WTC11 (cell line): ENCODE measurements around the gene BICDL1. TPM values are rescaled to one million over a fixed set of nuclear protein-coding genes. Genes with fewer than 3 reads are reported as not detected.

ENCODE experiments used
- ATAC-seq: fragments of 200-7000 bp; cut with Tn5 transposase; 2 replicates; pipeline ENCODE4 v1.10.0; 2021; ENCODE audit warnings: mild to moderate bottlenecking, moderate library complexity
- CTCF ChIA-PET: fragments of 300-600 bp; sonication (Branson Sonifier 250); formaldehyde crosslinking; loops from one replicate; lab custom pipeline; 2021; ENCODE audit warnings: antibody characterized with exemption; lab: Charles Lee
- POLR2A ChIA-PET: fragments of 350-600 bp; sonication (Branson Sonifier 250); formaldehyde crosslinking; loops from one replicate; lab custom pipeline; 2021; ENCODE audit warnings: antibody characterized with exemption; lab: Charles Lee
- DNase-seq: peaks from one replicate; pipeline ENCODE4 v3.0.0; 2021; ENCODE audit warnings: low spot score
- H3K27ac Mint-ChIP-seq: 2 replicates; pipeline ENCODE4 v1.8.0; 2021; ENCODE audit warnings: mixed read lengths
- H3K27me3 Mint-ChIP-seq: 2 replicates; pipeline ENCODE4 v1.8.0; 2021; ENCODE audit warnings: low read depth, mild to moderate bottlenecking, moderate library complexity, mixed read lengths
- H3K36me3 Mint-ChIP-seq: 2 replicates; pipeline ENCODE4 v1.8.0; 2021; ENCODE audit warnings: mixed read lengths
- H3K4me1 Mint-ChIP-seq: 2 replicates; pipeline ENCODE4 v1.8.0; 2022; ENCODE audit warnings: mixed read lengths
- H3K4me3 Mint-ChIP-seq: 2 replicates; pipeline ENCODE4 v1.8.0; 2021; ENCODE audit warnings: mild to moderate bottlenecking, moderate library complexity, mixed read lengths
- H3K9me3 Mint-ChIP-seq: 2 replicates; pipeline ENCODE4 v1.8.0; 2021; ENCODE audit warnings: mixed read lengths
- ATF2 ChIP-seq: sonication (generic); formaldehyde crosslinking; IDR thresholded peaks from 2 replicates; pipeline ENCODE4 v1.8.1; 2022; ENCODE audit warnings: low read depth, missing genetic modification reagents, borderline replicate concordance
- CREB1 ChIP-seq: sonication (generic); formaldehyde crosslinking; IDR thresholded peaks from 2 replicates; pipeline ENCODE4 v1.8.0; 2023; ENCODE audit warnings: mild to moderate bottlenecking, missing genetic modification reagents
- CREM ChIP-seq: sonication (generic); formaldehyde crosslinking; IDR thresholded peaks from 2 replicates; pipeline ENCODE4 v1.8.1; 2022; ENCODE audit warnings: mild to moderate bottlenecking, missing genetic modification reagents, moderate library complexity
- ELF4 ChIP-seq: sonication (generic); formaldehyde crosslinking; IDR thresholded peaks from 2 replicates; pipeline ENCODE4 v1.8.1; 2022; ENCODE audit warnings: low read depth, mild to moderate bottlenecking, moderate library complexity, missing genetic modification reagents
- ERG ChIP-seq: fragments of 250-450 bp; sonication (Bioruptor Pico); IDR thresholded peaks from 2 replicates; pipeline ENCODE4 v1.8.0; 2021; ENCODE audit warnings: mild to moderate bottlenecking
- GRHL2 ChIP-seq: fragments of 250-450 bp; sonication (Bioruptor Pico); IDR thresholded peaks from 2 replicates; pipeline ENCODE4 v1.8.0; 2022; ENCODE audit warnings: mild to moderate bottlenecking, moderate library complexity; ENCODE audit not compliant: insufficient replicate concordance, severe bottlenecking
- NFATC4 ChIP-seq: fragments of 250-450 bp; sonication (Bioruptor Pico); IDR thresholded peaks from 2 replicates; pipeline ENCODE4 v1.9.0; 2021; ENCODE audit warnings: mild to moderate bottlenecking
- OVOL2 ChIP-seq: fragments of 250-450 bp; sonication (Bioruptor Pico); IDR thresholded peaks from 2 replicates; pipeline ENCODE4 v1.9.0; 2021; ENCODE audit warnings: mild to moderate bottlenecking, borderline replicate concordance
- PREB ChIP-seq: sonication (generic); formaldehyde crosslinking; IDR thresholded peaks from 2 replicates; pipeline ENCODE4 v1.8.1; 2022; ENCODE audit warnings: mild to moderate bottlenecking, missing genetic modification reagents, moderate library complexity, borderline replicate concordance
- PRRX2 ChIP-seq: fragments of 250-450 bp; sonication (Bioruptor Pico); IDR thresholded peaks from 2 replicates; pipeline ENCODE4 v1.8.0; 2021; ENCODE audit warnings: mild to moderate bottlenecking
- RELA ChIP-seq: sonication (generic); formaldehyde crosslinking; IDR thresholded peaks from 2 replicates; pipeline ENCODE4 v1.8.1; 2022; ENCODE audit warnings: missing genetic modification reagents, mild to moderate bottlenecking, borderline replicate concordance
- TP53 ChIP-seq: sonication (generic); formaldehyde crosslinking; IDR thresholded peaks from 2 replicates; pipeline ENCODE4 v1.8.1; 2023; ENCODE audit warnings: mild to moderate bottlenecking, missing genetic modification reagents
- USF2 ChIP-seq: sonication (generic); formaldehyde crosslinking; IDR thresholded peaks from 2 replicates; pipeline ENCODE4 v1.8.1; 2023; ENCODE audit warnings: mild to moderate bottlenecking, missing genetic modification reagents, moderate library complexity
- ZBTB21 ChIP-seq: sonication (generic); formaldehyde crosslinking; IDR thresholded peaks from 2 replicates; pipeline ENCODE4 v1.8.1; 2023; ENCODE audit warnings: mild to moderate bottlenecking, missing genetic modification reagents, borderline replicate concordance
- ZNF219 ChIP-seq: sonication (generic); formaldehyde crosslinking; IDR thresholded peaks from 2 replicates; pipeline ENCODE4 v1.8.0; 2023; ENCODE audit warnings: missing genetic modification reagents, mild to moderate bottlenecking, borderline replicate concordance
- ZNF281 ChIP-seq: sonication (generic); formaldehyde crosslinking; IDR thresholded peaks from 2 replicates; pipeline ENCODE4 v1.8.0; 2023; ENCODE audit warnings: mild to moderate bottlenecking, missing genetic modification reagents
- ZNF416 ChIP-seq: fragments of 250-450 bp; sonication (Bioruptor Pico); IDR thresholded peaks from 2 replicates; pipeline ENCODE4 v1.9.0; 2021; ENCODE audit warnings: mild to moderate bottlenecking, inconsistent platforms
- ZNF532 ChIP-seq: fragments of 250-450 bp; sonication (Bioruptor Pico); IDR thresholded peaks from 2 replicates; pipeline ENCODE4 v1.9.0; 2021; ENCODE audit warnings: mild to moderate bottlenecking, borderline replicate concordance
- ZSCAN18 ChIP-seq: fragments of 250-450 bp; sonication (Bioruptor Pico); IDR thresholded peaks from 2 replicates; pipeline ENCODE4 v2.1.2; 2022; ENCODE audit warnings: mild to moderate bottlenecking, moderate library complexity
- total RNA-seq: library from RNA; stranded (reverse); gene quantifications from 3 replicates; pipeline ENCODE4 v1.2.3, GENCODE V29; 2021

BICDL1 gene
- total RNA-seq, 1 experiment from 2014 or later: 23.1 TPM

- CTCF ChIA-PET: no interaction called here
- Mint-ChIP-seq H3K4me3 (no peak overlapping the region), H3K27me3 (no peaks in the 10 kb centered on the region), H3K36me3 (peaks cover 3% of the 10 kb centered on the region; the same call in 1 of the 2 replicates)
- peak; percentile 50 for ATAC-seq
- POLR2A ChIA-PET: no interaction called here
- TF ChIP-seq ZNF219 (CRISPR knock-in tag): no peak
- TF ChIP-seq ELF4 (CRISPR knock-in tag): no peak
- TF ChIP-seq CREM (CRISPR knock-in tag): no peak
- TF ChIP-seq ZBTB21 (CRISPR knock-in tag): no peak
- no peak for TF ChIP-seq ZNF416 (CRISPR knock-in tag)
- no peak for TF ChIP-seq ZNF532 (CRISPR knock-in tag)
- no peak for TF ChIP-seq TP53 (CRISPR knock-in tag)
- TF ChIP-seq, all 79 proteins: peak for 0
- Mint-ChIP-seq H3K9me3 (peaks cover 3% of the 10 kb centered on the region; the same call in 1 of the 2 replicates), H3K4me1 (peaks cover 19% of the 10 kb centered on the region), H3K27ac (no peak overlapping the region)
- DNase-seq: no peak
Observed at GRCh38 chr12:120039711-120040110, 50.7 kb downstream of the BICDL1 start.

- DNase-seq: no peak
- CTCF ChIA-PET: interaction anchor here (1.0 kb wide), 1 partner anchor 52 kb away, joined by 3 read pairs; the partner anchor contains the start of gene BICDL1
Observed at GRCh38 chr12:120041386-120042231, 52.6 kb downstream of the BICDL1 start.

More at GRCh38 chr12:120041386-120042231, 52.6 kb downstream of the BICDL1 start:
- no peak overlapping the region for H3K4me3 Mint-ChIP-seq
- peaks cover 19% of the 10 kb centered on the region for H3K4me1 Mint-ChIP-seq
- H3K36me3 Mint-ChIP-seq: peaks cover 3% of the 10 kb centered on the region; the same call in 1 of the 2 replicates
- ATAC-seq: peak; percentile 41; the same call in 1 of the 2 replicates
- POLR2A ChIA-PET: no interaction called here
- TF ChIP-seq ZSCAN18 (CRISPR knock-in tag) (no peak), GRHL2 (CRISPR knock-in tag) (no peak), ERG (CRISPR knock-in tag) (no peak), CREB1 (CRISPR knock-in tag) (no peak), NFATC4 (CRISPR knock-in tag) (no peak), PRRX2 (no peak), USF2 (no peak), RELA (no peak), ZNF281 (CRISPR knock-in tag) (no peak), PREB (no peak), ZNF219 (CRISPR knock-in tag) (no peak), OVOL2 (CRISPR knock-in tag) (no peak), ATF2 (CRISPR knock-in tag) (no peak)
- TF ChIP-seq, all 79 proteins: peak for 0
- Mint-ChIP-seq H3K27me3 (no peaks in the 10 kb centered on the region), H3K9me3 (peaks cover 3% of the 10 kb centered on the region; the same call in 1 of the 2 replicates), H3K27ac (peak overlapping the region; percentile 78)
